Hematopoietic multipotent progenitor cell (in vitro differentiated cells): Measurements from ENCODE around the gene KRT85. TPM values are rescaled to one million over a fixed set of nuclear protein-coding genes. Genes with fewer than 3 reads are reported as not detected.
A peak's percentile ranks its signal among the peaks of the same experiment; 100 is the strongest.

Experiments
- DNase-seq, 3 donors: peaks; one replicate each; pipeline ENCODE4 v3.0.0-alpha.2; 2011 to 2015; ENCODE audit warnings: low read depth in 2 of 3, low spot score in 2 of 3
- total RNA-seq: library from RNA; depleted of rRNA; stranded (reverse); fragments of >200 nt; gene quantifications from one replicate; pipeline ENCODE4 v1.2.3, GENCODE V29; 2012

The KRT85 gene
- total RNA-seq, 1 donor = not detected

DNA sequence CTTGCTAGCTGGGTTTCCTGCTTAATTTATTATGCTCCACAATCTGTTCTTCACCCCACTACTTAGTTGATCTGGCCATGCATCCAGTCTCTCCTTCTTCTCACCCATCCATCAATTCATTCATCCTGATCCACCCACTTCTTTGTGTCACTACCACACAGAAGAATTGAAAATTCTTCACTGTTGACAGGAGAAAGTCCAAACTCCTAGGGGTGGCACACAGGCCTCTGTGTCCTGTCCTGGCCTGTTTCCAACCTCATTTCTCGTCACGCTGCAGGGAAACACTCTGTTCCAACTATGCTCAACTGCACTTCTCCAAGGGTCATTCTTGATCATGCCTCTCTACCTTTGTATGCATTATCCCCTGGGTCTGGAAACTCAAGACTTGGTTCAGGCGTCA lies 35.4 kb downstream of the KRT85 start:
- no peak for DNase-seq

DNA sequence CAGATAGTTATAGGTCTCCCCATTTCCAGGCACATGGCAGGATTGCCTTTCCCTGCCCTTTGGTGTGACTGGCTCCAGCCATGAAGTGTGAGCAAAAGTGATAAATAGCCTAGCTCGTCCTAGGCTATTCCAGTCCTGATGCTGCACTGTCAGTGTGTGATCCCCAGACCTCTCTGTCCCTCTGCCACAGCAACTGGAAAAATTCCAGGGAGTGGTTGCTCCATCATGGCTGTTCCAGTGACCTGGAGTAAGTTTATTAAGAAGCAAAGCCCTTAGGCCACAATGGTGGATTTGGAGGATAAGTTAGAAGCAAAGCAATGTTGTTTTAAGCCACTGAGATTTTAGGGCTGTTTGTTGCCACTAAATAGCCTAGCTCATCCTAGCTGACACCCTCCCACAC lies 36.2 kb downstream of the KRT85 start:
- DNase-seq = no peak

DNA sequence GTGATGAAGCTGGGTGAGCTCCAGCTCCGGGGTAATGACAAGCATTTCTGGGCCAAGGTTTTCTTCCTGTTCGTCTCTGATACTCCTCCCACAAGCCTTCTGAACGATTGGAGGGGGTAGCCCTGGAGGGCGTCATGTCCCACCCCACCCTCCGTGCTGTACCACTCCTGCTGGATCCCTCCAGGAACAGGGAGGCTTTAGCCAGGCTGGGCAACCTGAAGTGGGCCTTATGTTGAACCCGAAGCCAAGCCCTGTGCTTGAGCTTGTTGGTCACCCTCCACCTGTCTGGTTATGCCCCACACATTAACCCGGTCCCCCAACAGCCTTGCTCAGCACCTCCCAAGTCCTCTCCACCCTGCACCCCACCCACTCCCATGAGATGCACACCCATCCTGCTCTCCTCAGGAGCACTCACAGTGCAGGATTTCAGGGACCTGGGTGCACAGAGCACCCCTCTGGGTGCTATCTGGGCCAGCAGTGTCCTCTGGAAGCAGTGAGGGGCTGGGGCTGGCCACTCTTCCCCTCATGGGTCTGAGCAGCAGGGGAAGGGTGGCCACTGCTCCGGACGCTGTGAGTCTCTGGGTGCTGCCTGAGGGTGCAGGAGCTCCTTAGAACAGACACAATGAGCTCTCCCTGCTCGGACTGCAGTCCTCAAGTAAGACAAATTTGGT lies 39.3 kb downstream of the KRT85 start:
- no peak for DNase-seq

DNA sequence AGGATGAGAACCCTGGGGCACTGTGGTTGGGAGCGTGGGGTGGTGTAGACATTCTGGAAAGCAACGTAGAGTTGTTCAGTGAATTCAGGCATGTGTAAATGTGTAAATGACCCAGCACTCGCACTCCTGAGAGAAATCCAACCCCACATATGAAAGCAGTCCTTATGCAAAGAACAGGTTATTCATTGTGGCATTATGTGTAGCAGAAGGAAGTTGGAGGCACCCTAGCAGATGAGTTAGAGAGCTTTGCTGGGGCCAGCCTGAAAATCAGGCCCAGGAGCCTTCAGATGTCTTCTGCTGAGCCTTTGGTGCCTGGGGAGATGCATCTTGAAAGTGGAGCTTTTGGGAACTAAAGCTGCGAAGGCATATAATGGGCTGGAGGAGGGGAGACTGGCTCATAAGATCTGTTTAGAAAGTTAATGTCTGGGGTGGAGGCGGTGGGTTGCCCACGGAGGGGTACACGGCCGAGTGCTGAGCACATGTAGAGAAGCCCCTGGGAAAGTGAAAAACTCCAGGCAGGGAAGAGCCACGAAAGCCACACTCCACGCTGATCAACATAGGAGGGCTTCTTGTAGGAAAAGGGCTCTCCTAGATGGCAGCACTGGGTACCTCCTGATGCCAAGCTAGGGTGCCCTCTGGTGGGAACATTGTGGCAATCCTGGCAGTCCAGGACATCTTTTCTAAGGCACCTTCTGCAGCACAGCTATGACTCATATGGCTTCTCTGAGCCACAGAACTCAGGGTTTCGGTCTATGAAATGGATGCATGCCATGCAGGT lies 40.0 kb downstream of the KRT85 start:
- DNase-seq = peak; percentile 59 to 92 (median 89)

DNA sequence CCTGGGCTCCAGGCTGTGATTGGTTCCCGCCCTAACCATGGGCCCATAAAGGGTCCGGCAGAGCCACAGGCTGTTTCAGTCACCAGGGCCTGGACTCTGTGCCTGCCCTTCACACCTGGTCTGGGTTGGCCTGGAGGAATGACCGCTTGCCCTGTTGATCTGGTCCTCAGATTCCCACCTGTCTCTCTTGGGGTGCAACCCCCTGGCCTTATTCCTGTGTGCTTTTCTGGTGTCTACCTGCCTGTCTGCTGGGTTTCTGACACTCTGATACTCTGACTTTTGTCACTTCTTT lies 43.2 kb downstream of the KRT85 start:
- DNase-seq = no peak

DNA sequence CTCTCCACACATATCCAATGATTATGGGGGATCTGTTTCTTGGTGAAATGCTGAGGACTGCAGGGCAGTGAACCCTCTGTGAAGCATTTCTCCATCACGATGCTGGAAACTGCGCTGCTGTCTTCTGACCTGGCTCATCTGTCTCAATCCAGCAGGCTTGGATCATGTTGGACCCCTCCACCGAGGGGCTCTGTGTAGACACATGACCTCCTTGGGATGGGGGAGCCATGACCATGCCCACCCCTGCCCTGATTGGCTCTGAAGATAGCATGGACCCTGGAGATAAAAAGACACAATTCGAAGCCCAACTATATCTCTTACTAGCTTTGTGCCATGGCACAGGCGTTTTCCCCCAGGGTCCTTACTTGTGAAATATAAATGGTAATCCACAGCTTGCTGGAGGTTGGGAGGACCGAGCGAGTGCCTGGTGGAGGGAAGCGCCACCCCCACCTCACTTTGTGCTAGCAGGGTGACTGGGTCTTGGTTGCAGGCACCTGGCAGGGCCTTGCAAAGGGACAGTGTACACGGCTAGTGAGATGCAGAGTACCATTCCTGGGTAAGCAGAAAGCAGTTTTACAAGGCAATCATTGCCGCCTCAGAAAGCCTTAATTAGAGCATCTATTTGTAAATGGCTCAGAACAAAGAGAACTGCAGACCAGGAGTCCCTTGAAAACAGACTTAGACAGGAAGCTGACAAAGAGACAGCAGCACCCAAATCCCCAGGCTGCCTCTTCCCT lies 43.7 kb downstream of the KRT85 start:
- DNase-seq = no peak

DNA sequence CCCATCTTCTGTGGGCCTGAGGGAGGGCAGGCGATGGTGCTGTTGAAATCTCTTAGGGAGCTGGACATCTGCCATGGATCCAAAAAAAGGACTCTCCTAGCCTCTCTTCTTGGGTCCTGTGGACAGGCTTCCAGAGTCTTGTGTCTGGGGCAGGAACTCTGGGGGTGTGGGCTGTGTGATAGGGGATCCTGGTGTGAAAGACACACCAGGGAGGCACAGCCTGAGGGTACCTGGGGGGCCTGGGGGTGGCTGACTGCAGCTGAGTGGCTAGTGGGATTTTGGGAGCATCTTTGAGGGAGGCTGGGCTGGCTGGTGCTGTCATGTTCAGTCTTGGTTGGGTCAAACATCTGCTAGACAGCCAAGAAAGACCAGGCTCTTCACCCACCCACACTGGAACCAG lies 44.3 kb downstream of the KRT85 start:
- no peak for DNase-seq

DNA sequence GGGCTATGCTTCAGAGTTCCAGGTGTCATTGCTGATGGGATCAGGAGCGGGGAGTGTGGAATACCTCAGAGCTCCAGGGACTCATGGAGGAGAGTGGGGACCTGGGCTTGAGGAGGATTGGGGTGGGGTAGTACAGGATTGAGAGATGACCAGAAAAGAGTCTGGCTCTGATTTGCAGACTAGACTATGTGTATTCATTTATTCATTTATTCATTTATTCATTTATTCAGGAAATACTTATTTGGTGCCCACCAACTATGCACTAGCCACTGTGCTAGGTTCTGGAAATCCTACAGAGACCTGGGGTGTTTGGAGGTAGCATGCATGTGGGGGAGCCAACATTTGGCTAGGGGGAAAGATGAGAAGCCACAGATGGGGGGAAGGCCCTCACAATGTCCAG lies 45.2 kb downstream of the KRT85 start:
- no peak for DNase-seq

DNA sequence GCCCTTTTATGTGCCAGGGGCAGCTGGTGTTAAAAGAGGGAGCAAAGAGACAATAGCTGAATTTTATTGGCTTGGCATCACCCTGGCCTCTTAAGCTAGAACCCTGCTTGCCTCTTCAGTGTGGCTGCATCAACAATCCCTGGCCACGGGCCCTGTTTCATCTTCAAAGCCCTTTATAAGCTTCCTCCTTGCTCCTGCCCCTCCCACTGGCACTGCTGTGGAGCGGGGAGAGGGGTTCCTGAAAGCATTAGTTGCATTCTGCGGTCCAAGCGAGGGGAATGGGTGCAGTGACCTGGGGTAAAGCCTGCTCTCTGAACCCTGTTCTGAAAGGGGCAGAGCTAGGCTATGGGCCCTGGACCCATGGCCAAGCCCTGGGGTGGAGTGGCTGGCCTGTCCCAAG lies 45.9 kb downstream of the KRT85 start:
- peak in 1 of 3 donors; percentile 42 for DNase-seq

DNA sequence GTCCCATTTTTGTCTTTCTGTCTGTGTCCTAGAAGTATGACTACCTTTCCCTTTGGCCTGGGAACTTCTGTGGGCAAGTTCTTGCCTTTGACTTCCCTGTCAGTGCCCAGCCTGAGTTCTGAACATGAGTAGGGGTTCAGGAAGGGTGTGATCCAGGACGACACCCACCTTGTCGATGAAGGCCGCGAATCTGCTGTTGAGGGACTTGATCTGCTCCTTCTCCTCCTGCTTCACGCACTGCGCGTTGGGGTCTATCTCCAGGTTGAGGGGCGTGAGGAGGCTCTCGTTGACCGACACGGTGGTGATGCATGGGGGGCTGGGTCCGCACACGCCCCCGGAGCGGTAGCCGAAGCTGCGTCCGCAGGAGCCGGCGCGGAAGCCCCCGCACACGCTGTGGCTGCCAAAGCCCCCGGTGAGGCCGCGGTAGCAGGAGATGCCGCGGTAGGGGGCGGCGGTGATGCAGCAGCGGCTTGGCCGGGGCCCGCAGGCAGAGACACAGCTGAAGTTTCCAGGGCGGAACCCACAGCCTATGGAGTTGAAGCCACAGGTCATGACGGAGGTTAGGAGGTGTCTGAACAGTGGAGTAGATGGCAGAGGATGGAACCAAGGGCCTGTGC lies 46.4 kb downstream of the KRT85 start, which contains the start of gene KRT83:
KRT83 (minus strand) TSS at position 615 of the 617 bp plus-strand sequence; CDS start at position 552, 63 bp downstream.
- no peak for DNase-seq

DNA sequence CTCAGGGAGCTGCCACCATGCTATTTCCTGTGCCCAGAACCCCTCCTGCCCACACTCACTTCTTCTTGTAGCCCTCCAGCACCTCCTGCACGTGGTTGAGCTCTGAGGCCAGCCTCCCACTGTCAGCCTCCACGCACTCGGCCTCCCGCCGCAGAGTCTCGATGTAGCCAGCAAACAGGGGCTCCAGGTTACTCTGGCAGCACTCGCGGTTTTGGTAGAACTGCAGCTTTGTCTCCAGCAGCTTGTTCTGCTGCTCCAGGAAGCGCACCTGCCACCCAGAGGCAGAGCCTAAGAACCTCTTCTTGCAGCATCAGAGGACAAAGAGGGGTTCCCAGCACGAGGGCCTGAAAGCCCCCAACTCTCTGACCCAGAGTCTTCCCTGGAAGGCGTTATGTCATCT lies 48.2 kb downstream of the KRT85 start:
- peak in 2 of 3 donors; percentile 20 to 40 for DNase-seq

DNA sequence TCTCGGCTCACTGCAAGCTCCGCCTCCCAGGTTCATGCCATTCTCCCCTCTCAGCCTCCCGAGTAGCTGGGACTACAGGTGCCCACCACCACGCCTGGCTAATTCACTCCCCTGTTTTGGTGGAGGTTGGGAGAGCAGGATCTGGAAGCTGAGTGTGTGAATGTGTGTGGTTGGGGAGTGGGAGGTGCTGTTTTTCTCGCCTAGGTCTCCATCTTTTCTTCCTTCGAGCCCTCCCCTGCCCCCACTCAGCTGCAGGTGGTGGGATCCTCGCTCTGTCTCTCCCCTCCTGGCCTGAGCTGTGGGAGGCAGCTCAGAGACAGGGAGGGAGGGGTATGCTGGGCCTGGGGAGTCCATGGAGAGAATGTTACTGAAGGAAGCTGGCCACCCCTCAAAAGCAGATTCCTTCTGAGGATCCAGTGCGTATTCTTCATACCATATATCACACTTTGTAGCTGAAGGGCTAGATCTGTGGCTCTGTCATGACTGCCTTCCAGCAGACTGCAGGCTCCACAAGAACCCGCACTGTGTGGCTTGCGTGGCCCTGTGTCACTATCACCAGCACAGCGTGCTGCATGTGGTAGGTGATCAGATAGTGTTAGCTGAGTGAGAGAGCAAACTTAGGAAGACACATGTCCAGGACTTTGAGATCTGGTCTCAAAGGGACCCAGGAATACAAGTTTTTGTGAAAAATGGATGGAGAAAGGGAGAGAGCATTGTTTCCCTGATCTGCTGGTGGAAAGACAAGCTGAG lies 48.9 kb downstream of the KRT85 start:
- no peak for DNase-seq

DNA sequence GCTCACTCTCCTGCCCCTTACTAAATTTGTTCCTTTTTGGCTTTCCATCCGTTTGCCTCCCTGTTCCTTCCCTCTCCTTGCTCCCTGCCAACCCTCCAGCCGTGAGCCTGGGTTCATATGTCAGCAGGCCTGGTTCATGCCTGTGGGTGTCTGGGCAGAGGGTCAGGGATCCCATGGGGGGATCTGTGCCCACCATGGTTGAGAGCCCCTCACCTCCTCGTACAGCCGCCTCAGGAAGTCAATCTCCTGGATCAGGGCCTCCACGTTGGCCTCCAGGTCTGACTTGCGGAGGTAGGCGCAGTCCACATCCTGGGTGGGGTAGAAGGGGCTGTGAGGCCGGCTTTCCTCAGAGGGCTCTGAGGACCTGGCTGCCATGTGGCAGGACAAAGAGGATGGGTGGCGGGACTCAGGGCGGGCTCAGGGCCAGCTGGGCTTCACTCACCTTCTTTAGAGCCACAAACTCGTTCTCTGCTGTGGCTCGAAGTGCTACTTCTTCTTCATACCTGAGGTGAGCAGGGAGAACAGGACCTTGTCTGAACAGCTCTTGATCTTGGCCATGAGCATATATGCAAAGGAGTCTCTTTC lies 49.7 kb downstream of the KRT85 start:
- DNase-seq = no peak

DNA sequence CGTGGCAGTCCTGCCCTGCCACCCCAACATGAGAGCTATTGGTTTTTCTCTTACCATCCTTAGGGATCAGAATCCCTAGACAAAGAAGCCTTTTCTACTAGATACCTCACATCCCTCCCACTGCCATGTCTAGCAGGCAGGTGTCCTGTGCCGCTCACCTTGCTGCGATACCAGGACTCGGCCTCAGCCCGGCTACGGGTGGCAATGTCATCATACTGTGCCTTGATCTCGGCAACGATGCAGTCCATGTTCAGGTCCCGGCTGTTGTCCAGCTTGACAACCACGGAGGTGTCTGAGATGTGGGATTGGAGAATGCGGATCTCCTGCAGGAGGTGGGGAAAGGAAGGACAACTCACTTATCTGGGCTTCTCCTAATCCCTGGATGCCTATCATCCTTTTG lies 50.6 kb downstream of the KRT85 start:
- DNase-seq = no peak

DNA sequence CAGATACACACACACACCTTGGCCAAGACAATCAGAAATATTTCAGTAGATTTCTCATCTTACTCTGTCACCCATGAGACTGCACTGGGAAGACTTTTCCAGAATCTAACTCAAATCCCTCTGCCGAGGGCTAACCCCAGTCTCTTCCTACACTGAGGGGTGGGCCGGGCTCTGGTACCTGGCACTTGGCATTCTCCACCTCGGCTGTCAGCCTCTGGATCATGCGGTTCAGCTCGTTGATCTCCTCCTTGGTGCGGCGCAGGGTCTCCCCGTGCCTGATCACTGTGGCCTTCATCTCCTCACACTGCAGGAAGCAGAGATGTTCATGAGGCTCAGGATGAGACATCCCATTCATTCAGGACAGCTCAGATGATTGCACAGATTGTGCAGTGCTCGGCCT lies 51.0 kb downstream of the KRT85 start:
- no peak for DNase-seq

DNA sequence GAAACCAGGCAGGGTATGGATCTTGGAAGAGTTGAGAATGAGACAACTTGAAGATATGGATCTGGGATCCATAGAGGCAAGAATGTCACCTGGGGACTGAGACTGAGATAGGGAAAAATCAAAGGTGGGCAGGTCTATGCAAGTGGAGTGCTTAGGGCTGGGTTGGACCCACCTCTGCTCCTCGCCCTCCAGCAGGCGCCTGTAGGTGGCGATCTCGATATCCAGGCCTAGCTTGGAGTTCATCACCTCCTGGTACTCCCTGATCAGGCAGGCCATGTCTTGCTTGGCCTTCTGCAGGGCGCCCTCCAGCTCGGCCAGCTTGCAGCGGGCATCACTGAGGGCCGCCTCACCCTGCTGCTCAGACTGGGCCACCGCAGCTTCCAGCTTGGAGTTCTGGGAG lies 51.6 kb downstream of the KRT85 start:
- DNase-seq = peak in 2 of 3 donors; percentile 26 to 54

DNA sequence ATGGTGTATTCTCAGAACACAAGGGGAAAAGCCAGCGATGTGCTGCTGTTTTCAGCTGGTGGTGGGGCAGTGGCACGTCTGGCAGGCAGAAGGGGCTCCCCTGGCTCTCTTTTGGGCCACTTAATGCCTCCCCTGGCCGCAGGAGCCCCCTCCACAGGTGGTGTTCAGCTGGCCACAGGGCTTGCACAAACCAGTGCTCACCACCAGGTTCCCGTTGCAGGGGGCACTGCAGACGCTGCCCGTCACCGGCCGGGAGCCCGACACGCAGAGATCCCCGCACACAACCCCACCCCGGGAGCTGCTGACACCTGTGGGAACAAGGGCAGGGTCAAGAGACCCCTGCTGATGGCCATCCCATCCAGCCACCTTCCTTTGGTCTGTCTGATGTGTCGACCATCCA lies 52.8 kb downstream of the KRT85 start:
- no peak for DNase-seq

DNA sequence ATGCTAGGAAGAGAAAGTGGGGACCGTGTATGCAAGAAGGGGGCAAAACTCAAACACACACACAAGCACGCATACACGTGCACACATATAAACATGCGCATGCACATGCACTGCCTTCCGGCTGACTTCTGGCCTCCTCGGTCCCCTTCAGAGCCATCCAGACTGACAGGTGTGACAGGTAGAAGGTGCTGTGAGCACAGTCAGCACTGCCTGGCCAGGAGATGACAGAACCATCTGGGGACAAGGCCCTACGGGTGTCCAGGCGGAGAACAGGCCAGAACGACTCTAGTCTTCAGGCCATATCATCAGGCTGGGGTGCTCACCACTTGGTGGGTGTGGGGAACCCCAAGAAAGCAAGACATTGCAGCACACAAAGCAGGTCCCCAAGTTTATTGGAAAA lies 53.4 kb downstream of the KRT85 start:
- DNase-seq = no peak

DNA sequence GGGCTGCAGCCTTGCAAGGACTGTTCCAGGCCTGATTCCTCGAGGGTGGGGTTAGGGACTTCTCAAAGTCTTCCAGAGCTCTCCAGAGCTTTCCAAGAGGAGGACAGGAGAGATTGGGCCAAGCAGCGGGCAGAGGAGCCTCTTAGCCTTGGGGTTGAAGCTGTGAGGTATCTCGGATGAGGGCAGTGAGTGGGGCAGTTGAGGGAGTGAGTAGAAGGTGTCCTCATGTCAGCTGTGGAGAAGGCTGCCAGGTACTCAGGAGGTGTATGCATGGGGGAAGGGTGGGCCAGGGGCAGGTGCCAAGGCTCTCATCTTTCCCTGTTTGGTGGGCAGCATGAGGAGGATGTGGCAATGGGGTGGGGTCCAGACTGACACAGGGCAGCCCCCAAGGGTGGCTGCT lies 53.8 kb downstream of the KRT85 start:
- DNase-seq = no peak

DNA sequence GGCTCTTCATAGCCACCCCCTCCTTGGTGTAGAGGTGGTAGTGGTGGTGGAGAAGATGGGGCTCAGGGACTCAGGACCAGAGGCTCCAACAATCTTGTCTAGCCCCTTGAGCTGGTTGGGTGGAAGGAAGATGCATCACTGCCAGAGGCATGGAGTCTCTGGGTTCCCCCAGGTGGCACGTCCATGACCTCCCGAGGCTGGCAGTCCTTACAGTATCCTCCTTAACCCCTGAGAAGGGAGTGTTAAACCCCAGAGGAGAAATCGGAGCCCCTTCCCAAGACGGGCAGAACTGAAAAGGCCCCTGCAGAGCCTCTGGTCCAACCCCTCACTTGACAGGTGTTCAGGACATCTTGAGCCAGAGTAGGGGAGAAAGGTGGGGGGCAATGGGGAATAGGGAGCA lies 55.2 kb downstream of the KRT85 start:
- no peak for DNase-seq
